ENCODE results near the gene THSD7A. TPM values are rescaled to one million over a fixed set of nuclear protein-coding genes. Genes with fewer than 3 reads are reported as not detected.

The THSD7A gene
- total and polyA plus RNA-seq, 11 donors, result 0.11 to 5.2 (median 1.1) TPM

DNA sequence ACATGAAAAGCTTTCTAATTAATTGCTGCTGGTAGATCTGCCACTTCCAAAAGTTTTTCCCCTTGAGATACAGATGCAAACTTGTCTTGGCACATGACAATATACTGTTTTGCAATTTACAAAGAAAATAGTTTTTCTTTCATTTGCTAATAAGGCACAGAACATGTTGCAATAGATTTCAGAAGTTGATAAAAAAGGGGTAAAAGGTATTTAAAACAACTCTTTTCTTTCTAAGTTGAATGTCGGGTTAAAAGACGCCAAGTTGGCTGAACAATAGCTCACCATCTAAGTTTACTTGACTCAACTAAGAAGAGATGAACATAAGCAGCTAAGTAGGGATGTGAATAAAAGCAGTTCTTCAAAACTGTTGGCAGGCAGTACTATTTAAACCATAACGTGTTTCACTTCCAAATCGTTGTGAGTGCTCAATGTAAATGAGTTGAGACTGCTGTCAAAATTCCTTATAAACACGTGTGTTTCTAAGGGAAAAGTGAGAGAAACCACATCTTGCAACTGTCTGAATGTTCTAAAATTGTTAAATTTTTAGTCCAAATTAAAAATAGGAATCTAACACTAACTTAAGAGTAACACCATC is 14.5 kb upstream of the THSD7A start:
- Histone ChIP-seq H3K4me1 (no peaks in the 10 kb centered on the region), H3K36me3 (no peaks in the 10 kb centered on the region), H3K9me3 (peaks cover 0 to 10% (median 0%) of the 10 kb centered on the region in 12 donors), H3K4me3 (no peak overlapping the region), H3K27ac (no peak overlapping the region), H3K27me3 (no peaks in the 10 kb centered on the region)
- no peak for ATAC-seq
- no peak for TF ChIP-seq POLR2A (IDR thresholded peaks at IDR 0.05)
- TF ChIP-seq, protein P1, sequence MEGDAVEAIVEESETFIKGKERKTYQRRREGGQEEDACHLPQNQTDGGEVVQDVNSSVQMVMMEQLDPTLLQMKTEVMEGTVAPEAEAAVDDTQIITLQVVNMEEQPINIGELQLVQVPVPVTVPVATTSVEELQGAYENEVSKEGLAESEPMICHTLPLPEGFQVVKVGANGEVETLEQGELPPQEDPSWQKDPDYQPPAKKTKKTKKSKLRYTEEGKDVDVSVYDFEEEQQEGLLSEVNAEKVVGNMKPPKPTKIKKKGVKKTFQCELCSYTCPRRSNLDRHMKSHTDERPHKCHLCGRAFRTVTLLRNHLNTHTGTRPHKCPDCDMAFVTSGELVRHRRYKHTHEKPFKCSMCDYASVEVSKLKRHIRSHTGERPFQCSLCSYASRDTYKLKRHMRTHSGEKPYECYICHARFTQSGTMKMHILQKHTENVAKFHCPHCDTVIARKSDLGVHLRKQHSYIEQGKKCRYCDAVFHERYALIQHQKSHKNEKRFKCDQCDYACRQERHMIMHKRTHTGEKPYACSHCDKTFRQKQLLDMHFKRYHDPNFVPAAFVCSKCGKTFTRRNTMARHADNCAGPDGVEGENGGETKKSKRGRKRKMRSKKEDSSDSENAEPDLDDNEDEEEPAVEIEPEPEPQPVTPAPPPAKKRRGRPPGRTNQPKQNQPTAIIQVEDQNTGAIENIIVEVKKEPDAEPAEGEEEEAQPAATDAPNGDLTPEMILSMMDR (IDR thresholded peaks at IDR 0.05), result no peak
- 42 to 51% (median 47%) methylated on average over 5 of the region's 5 CpGs for WGBS, 4 donors
- intact Hi-C loops (cut with DNase I), result no loop called here
- no peak for DNase-seq

DNA sequence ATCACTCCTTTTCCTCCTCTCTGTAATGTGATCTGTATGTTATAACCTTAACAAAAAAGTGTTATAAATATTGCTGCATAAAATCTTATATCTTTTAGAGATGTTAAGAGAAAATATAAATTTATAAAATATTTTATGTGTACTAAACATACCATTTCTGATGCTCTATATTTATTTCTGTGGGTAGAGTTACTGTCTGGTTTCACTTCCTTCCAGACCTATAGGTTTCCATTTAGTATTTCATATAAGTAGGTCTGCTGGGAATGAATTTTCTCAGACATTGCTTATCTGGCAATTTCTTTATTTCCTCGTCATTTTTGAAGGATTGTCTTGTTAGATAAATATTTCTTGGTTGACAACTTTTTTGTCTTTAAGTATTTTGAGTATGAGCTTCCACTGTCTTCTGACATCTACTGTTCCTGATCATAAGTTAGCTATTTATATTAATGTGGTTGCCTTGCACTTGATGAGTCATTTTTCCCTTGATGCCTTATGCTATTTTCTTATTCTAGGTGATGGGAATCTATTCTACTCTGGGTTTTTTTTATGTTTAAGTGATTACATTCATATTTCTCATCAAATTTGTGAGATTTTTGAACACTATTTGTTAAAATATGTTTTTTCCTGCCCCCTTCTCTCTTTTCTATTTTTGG is 11.2 kb upstream of the THSD7A start:
- Histone ChIP-seq H3K4me3 (no peak overlapping the region), H3K27ac (no peak overlapping the region), H3K4me1 (no peaks in the 10 kb centered on the region), H3K36me3 (no peaks in the 10 kb centered on the region), H3K27me3 (no peaks in the 10 kb centered on the region), H3K9me3 (peaks cover 0 to 13% (median 0%) of the 10 kb centered on the region in 12 donors)
- DNase-seq (no peak), ATAC-seq (no peak)
- TF ChIP-seq, protein P1 (IDR thresholded peaks at IDR 0.05), result no peak
- no peak for TF ChIP-seq POLR2A (IDR thresholded peaks at IDR 0.05)
- intact Hi-C loops (cut with DNase I), result no loop called here
- 60 to 77% (median 71%) methylated on average over 1 of the region's 1 CpG for WGBS, 4 donors

- intact Hi-C loops (cut with DNase I), result no loop called here
Observed at GRCh38 chr7:11841657-11842056, 9.7 kb upstream of the THSD7A start.

GRCh38 chr7:11835260-11835659 is 3.3 kb upstream of the THSD7A start:
- TF ChIP-seq POLR2A (IDR thresholded peaks at IDR 0.05), result no peak
- TF ChIP-seq, protein P1 (IDR thresholded peaks at IDR 0.05), result peak in 9 of 12 donors; percentile 12 to 52 (median 35)
- H3K4me1 ChIP-seq, result peaks cover 0 to 14% (median 5%) of the 10 kb centered on the region in 12 donors
- no peak for DNase-seq
- intact Hi-C loops (cut with DNase I), result loop anchor here in 6 of 10 donors (5.0 to 10.0 kb wide), 5 partner anchors 220 to 660 kb away; partner anchors contain the start of gene TMEM106B (in 1 of the 6)
- peaks cover 0 to 22% (median 0%) of the 10 kb centered on the region in 12 donors for H3K9me3 ChIP-seq
- ATAC-seq, result no peak
- no peak overlapping the region for H3K4me3 ChIP-seq
- no peak overlapping the region for H3K27ac ChIP-seq
- H3K27me3 ChIP-seq, result peaks cover 0 to 13% (median 0%) of the 10 kb centered on the region in 9 donors
- H3K36me3 ChIP-seq, result no peaks in the 10 kb centered on the region

More at GRCh38 chr7:11841657-11842056, 9.7 kb upstream of the THSD7A start:
- Histone ChIP-seq H3K4me3 (no peak overlapping the region), H3K36me3 (no peaks in the 10 kb centered on the region), H3K27me3 (no peaks in the 10 kb centered on the region), H3K9me3 (peaks cover 0 to 27% (median 0%) of the 10 kb centered on the region in 12 donors), H3K27ac (no peak overlapping the region), H3K4me1 (no peaks in the 10 kb centered on the region)
- no peak for TF ChIP-seq POLR2A (IDR thresholded peaks at IDR 0.05)
- TF ChIP-seq, protein P1 (IDR thresholded peaks at IDR 0.05), result no peak
- ATAC-seq (no peak), DNase-seq (no peak)

All from heart left ventricle (tissue), 16 donors.